Gastroesophageal sphincter (tissue), 4 donors: ENCODE data around the gene KIF26A. TPM values are rescaled to one million over a fixed set of nuclear protein-coding genes. Genes with fewer than 3 reads are reported as not detected.

Experiments
- ATAC-seq: fragments of 150-250 bp; one replicate; pipeline ENCODE4 v1.9.1; 2016; ENCODE audit warnings: mild to moderate bottlenecking, moderate library complexity
- H3K27ac ChIP-seq, 4 donors: fragments of 200-600 bp; sonication (generic) in 3 of 4; 1 replicate in 3 of 4; 2 replicates in 1 of 4; pipeline ENCODE4 v1.5.1; 2016 to 2019
- H3K27me3 ChIP-seq: fragments of 200-600 bp; sonication (generic); one replicate; pipeline ENCODE4 v1.5.1; 2019
- H3K36me3 ChIP-seq, 2 donors: fragments of 200-600 bp; sonication (generic); one replicate each; pipeline ENCODE4 v1.5.1; 2019; ENCODE audit warnings: control low read depth in 1 of 2
- H3K4me1 ChIP-seq, 3 donors: fragments of 200-600 bp; sonication (generic); 1 replicate in 2 of 3; 2 replicates in 1 of 3; pipeline ENCODE4 v1.5.1; 2016 to 2019; ENCODE audit warnings: control low read depth in 2 of 3
- H3K4me3 ChIP-seq, 2 donors: fragments of 200-600 bp; sonication (generic); one replicate each; pipeline ENCODE4 v1.5.1; 2019; ENCODE audit warnings: mild to moderate bottlenecking in 1 of 2, moderate library complexity in 1 of 2
- H3K9me3 ChIP-seq, 3 donors: fragments of 200-600 bp; sonication (generic); one replicate each; pipeline ENCODE4 v1.5.1; 2017 to 2019; ENCODE audit warnings: control low read depth in 2 of 3
- EP300 ChIP-seq: sonication (generic); formaldehyde crosslinking; IDR thresholded peaks from one replicate; pipeline ENCODE4 v1.6.1; 2017; ENCODE audit warnings: antibody characterized with exemption, mild to moderate bottlenecking
- POLR2A ChIP-seq, 2 donors: fragments of 450-650 bp; IDR thresholded peaks; one replicate each; pipeline ENCODE4 v1.6.1; 2017; ENCODE audit warnings: antibody characterized with exemption in 2 of 2, mild to moderate bottlenecking in 2 of 2, moderate library complexity in 1 of 2
- POLR2AphosphoS5 ChIP-seq: sonication (generic); formaldehyde crosslinking; IDR thresholded peaks from one replicate; pipeline ENCODE4 v1.6.1; 2017; ENCODE audit warnings: antibody characterized with exemption
- WGBS, 2 donors: methylation state at CpG; one replicate each; pipeline ENCODE4 v1.1.5; 2018; ENCODE audit warnings: low coverage in 1 of 2; 5-methylcytosine and 5-hydroxymethylcytosine counted together
- total RNA-seq, 4 donors: library from RNA; depleted of rRNA; stranded (reverse); fragments of >200 nt; gene quantifications; one replicate each; pipeline ENCODE4 v1.1.0, GENCODE V29; 2016
- TF ChIP-seq, protein P1 (sequence below), 4 experiments: fragments of 200-600 bp in 2 of 4; fragments of 450-650 bp in 2 of 4; sonication (generic) in 1 of 4; IDR thresholded peaks; one replicate each; pipeline ENCODE4 v1.5.1; 2017 to 2019; ENCODE audit warnings: antibody characterized with exemption in 4 of 4, mild to moderate bottlenecking in 2 of 4, moderate library complexity in 2 of 4

Gene KIF26A
- total RNA-seq, 4 donors from 2014 or later: 2.2 to 6.9 (median 2.9) TPM

DNA sequence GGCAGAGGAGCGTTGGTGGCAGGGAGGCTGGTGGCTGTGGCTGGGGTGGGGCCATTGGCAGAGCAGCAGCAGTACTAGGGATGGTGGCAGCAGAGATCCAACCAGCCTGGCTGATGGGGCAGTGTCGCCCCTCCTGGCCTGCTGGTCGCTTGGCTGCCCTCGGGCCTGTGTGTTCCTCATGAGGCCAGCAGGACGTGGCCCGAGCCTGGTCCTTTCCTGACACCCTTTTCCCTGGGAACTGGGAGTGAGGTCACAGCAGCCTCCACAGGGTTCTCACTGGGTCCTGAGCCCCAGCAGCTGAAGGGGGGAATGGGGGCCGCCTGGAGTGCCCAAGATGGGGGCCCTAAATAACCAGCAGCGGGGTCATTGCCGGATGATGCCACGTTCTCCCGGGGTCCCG is 46.1 kb downstream of the KIF26A start:
- TF ChIP-seq POLR2AphosphoS5 (no peak), POLR2A (IDR thresholded peaks at IDR 0.05) (no peak), EP300 (no peak)
- TF ChIP-seq, protein P1, sequence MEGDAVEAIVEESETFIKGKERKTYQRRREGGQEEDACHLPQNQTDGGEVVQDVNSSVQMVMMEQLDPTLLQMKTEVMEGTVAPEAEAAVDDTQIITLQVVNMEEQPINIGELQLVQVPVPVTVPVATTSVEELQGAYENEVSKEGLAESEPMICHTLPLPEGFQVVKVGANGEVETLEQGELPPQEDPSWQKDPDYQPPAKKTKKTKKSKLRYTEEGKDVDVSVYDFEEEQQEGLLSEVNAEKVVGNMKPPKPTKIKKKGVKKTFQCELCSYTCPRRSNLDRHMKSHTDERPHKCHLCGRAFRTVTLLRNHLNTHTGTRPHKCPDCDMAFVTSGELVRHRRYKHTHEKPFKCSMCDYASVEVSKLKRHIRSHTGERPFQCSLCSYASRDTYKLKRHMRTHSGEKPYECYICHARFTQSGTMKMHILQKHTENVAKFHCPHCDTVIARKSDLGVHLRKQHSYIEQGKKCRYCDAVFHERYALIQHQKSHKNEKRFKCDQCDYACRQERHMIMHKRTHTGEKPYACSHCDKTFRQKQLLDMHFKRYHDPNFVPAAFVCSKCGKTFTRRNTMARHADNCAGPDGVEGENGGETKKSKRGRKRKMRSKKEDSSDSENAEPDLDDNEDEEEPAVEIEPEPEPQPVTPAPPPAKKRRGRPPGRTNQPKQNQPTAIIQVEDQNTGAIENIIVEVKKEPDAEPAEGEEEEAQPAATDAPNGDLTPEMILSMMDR (IDR thresholded peaks at IDR 0.05): no peak
- Histone ChIP-seq H3K4me1 (peaks cover 0 to 7% (median 0%) of the 10 kb centered on the region in 3 donors), H3K36me3 (no peaks in the 10 kb centered on the region), H3K27me3 (peaks cover 46% of the 10 kb centered on the region), H3K27ac (peak overlapping the region in 3 of 4 donors; percentile 10 to 19 (median 11)), H3K4me3 (no peak overlapping the region), H3K9me3 (no peaks in the 10 kb centered on the region)
- ATAC-seq: no peak
- WGBS, 2 donors: 60% methylated on average over 2 of the region's 12 CpGs; no CpG with 5 or more reads in 1 of the 2 donors

DNA sequence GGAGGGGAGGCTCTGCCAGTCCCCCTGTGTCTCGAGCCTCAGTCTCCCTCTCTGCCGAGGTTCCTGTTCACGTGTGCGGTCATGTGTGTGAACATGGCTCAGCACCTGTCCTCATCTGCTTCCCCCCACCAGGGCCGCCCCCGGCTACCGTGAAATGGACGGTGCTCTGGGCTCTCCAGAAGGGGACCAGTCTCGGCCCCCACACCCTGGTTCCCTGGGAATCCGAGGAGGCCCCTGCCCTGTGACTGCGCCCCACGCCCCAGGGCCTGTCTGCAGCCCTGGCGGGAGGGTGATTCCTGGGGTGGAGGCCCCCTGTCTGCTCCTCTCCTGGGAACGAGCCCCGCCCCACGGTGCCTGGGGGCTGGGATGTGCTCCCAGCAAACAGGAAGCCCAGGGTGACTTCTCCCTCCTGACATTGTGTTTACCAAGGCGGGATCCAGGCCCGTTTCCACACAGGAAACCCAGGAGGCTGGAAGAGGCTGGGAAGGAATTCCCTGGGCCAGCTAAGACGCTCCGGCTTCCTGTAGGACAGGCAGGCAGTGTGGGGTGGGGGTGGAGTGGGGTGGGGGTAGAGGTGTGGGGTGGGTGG is 46.6 kb downstream of the KIF26A start:
- TF ChIP-seq, protein P1 (IDR thresholded peaks at IDR 0.05): no peak
- no peak for TF ChIP-seq EP300
- TF ChIP-seq POLR2A (IDR thresholded peaks at IDR 0.05): no peak
- TF ChIP-seq POLR2AphosphoS5: no peak
- 60 to 85% methylated on average over 1 to 4 of the region's 20 CpGs for WGBS, 2 donors
- H3K36me3 ChIP-seq: no peaks in the 10 kb centered on the region
- H3K9me3 ChIP-seq: no peaks in the 10 kb centered on the region
- peaks cover 46% of the 10 kb centered on the region for H3K27me3 ChIP-seq
- H3K27ac ChIP-seq: peak overlapping the region in 3 of 4 donors; percentile 10 to 19 (median 11)
- no peak overlapping the region for H3K4me3 ChIP-seq
- ATAC-seq: no peak
- peaks cover 0 to 7% (median 0%) of the 10 kb centered on the region in 3 donors for H3K4me1 ChIP-seq

DNA sequence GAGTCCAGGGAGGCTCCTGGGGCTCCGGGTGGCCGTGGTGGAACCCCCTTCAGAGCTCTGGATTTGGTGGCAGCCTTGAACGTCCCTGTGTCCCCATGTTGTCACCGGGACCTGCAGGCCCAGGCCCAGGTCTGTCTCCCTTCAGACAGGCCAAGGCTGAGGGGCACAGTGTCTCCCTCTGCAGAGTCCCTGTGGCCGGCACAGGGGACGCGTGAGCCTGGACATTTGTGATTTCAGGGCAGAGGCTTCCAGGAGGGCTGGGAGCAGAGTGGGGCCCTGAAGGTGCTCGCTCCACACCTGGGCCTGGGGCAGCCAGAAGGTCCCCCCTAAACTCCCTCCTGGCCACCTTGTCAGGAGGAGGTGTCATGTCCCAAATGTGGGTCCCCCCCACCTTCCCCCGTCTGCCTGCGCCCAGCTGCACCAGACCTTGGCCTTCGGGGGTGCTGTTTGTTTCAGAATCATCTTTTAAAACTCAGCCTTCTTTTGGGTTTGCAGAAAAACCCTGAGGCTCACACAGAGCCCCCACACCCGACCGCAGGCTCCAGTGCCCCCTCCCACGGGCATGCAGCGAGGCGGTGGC is 47.6 kb downstream of the KIF26A start:
- no peaks in the 10 kb centered on the region for H3K36me3 ChIP-seq
- H3K27ac ChIP-seq: no peak overlapping the region
- H3K27me3 ChIP-seq: peaks cover 46% of the 10 kb centered on the region
- no peak overlapping the region for H3K4me3 ChIP-seq
- 48 to 69% methylated on average over 3 to 4 of the region's 16 CpGs for WGBS, 2 donors
- H3K9me3 ChIP-seq: no peaks in the 10 kb centered on the region
- no peak for ATAC-seq
- peaks cover 0 to 7% (median 0%) of the 10 kb centered on the region in 3 donors for H3K4me1 ChIP-seq
- TF ChIP-seq POLR2A (IDR thresholded peaks at IDR 0.05): no peak
- TF ChIP-seq POLR2AphosphoS5: no peak
- TF ChIP-seq, protein P1 (IDR thresholded peaks at IDR 0.05): no peak
- TF ChIP-seq EP300: no peak

DNA sequence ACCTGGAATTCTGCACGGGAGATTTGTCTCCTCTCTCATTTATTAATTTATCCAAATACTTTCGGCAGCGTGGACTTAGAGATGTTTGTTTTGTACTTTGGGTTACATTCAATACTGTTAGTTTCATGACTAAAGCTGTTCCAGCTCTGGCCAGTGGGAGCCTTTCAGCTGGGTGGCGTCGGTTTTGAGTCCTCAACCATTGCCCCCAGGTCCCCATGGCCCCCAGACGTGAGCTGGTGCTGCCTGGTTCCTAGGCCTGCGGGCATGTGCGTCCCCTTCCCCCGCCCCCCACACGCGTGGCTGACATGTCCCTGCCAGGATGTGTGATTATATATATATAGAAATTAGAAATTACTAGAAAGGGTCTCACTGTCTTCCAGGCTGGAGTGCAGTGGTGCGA is 48.2 kb downstream of the KIF26A start:
- H3K9me3 ChIP-seq: no peaks in the 10 kb centered on the region
- no peak for ATAC-seq
- H3K27me3 ChIP-seq: peaks cover 46% of the 10 kb centered on the region
- TF ChIP-seq POLR2AphosphoS5 (no peak), EP300 (no peak), POLR2A (IDR thresholded peaks at IDR 0.05) (no peak)
- TF ChIP-seq, protein P1 (IDR thresholded peaks at IDR 0.05): no peak
- no peak overlapping the region for H3K27ac ChIP-seq
- H3K36me3 ChIP-seq: no peaks in the 10 kb centered on the region
- no peak overlapping the region for H3K4me3 ChIP-seq
- 44 to 45% methylated on average over 4 to 8 of the region's 12 CpGs for WGBS, 2 donors
- peaks cover 0 to 7% (median 0%) of the 10 kb centered on the region in 3 donors for H3K4me1 ChIP-seq
